HG02588 (cell line): ENCODE measurements around the gene PPP2R3A.
"Not testable (repeated sequence)": the region's sequence is repeated elsewhere in the genome, so short reads cannot be mapped to it uniquely, and the experiment has no call there.

Experiments
- ATAC-seq: cut with Tn5 transposase; IDR thresholded peaks from one replicate; pipeline ENCODE4 v1.9.1; 2021; ENCODE audit warnings: mild to moderate bottlenecking, moderate library complexity; ENCODE audit not compliant: unreplicated experiment

The PPP2R3A gene

GRCh38 chr3:136192195-136192594 lies 226.7 kb downstream of the PPP2R3A start:
- ATAC-seq: not testable (repeated sequence)

GRCh38 chr3:136192831-136193230 lies 227.3 kb downstream of the PPP2R3A start:
- ATAC-seq: no peak

GRCh38 chr3:136193278-136194054 lies 227.9 kb downstream of the PPP2R3A start:
- ATAC-seq: no peak

- ATAC-seq: no peak
Observed at GRCh38 chr3:136194409-136195257, 229.1 kb downstream of the PPP2R3A start.

- peak; percentile 28 for ATAC-seq
Observed at GRCh38 chr3:136195258-136196063, 229.9 kb downstream of the PPP2R3A start.

- peak; percentile 29 for ATAC-seq
Observed at GRCh38 chr3:136196064-136196400, 230.5 kb downstream of the PPP2R3A start, which contains the start of gene MSL2. TSS of gene MSL2 (minus strand) at chr3:136196335. CDS start at chr3:136195113, 1,222 bp downstream.

- ATAC-seq: peak; percentile 62
Observed at GRCh38 chr3:136196401-136197158, 231.1 kb downstream of the PPP2R3A start.

- ATAC-seq: no peak
Observed at GRCh38 chr3:136197159-136197793, 231.7 kb downstream of the PPP2R3A start.
